Activated T-cell treated with anti-CD3 and anti-CD28 coated beads for 4 hours (primary cell): ENCODE measurements around the gene GRIK4.
"Not testable (repeated sequence)": the region's sequence is repeated elsewhere in the genome, so short reads cannot be mapped to it uniquely, and the experiment has no call there.

Experiments used
- DNase-seq: peaks from one replicate; pipeline ENCODE4 v3.0.0-alpha.2; 2020

Gene GRIK4

GRCh38 chr11:120610111-120610510, 98.6 kb downstream of the GRIK4 start:
- DNase-seq: no peak

GRCh38 chr11:120611581-120611980, 100.0 kb downstream of the GRIK4 start:
- DNase-seq: no peak

DNA sequence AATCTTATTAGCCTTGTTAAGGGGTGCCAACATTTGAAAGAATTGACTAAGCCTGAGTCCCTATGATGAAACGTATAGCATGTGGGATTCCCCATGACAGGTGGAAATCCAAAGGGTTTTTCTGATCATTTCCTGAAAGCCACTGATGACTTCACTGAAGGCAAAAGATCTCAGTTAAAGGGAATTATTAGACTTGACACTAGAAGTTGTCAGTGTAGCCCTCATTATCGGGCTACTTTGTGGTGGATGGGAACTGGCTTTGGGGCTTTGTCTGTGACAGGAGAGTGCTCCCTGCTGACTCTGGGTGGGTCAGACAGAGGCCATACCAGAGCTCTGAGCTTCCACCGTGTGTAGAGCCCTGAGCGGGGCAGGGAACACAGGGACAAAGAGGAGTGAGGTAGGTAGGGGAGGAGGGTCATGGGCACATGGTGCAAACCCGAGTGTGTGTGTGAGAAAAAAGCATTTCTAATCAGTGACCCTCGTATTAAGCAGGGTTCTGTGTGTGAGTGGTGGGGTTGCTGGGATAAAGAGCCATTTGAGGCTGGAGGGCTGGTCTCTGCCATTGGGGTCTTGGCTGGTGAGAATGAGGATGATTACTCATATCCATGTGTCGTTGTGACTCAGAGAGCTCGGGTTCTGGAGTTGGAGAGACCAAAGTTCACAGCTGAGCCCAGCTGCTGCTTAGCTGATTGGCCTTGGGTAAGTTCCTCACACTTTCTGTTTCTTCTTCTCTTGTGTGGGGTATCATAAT, 101.1 kb downstream of the GRIK4 start:
- DNase-seq: no peak

GRCh38 chr11:120613264-120614226, 102.0 kb downstream of the GRIK4 start:
- no peak for DNase-seq

GRCh38 chr11:120615391-120615790, 103.8 kb downstream of the GRIK4 start:
- DNase-seq: no peak

DNA sequence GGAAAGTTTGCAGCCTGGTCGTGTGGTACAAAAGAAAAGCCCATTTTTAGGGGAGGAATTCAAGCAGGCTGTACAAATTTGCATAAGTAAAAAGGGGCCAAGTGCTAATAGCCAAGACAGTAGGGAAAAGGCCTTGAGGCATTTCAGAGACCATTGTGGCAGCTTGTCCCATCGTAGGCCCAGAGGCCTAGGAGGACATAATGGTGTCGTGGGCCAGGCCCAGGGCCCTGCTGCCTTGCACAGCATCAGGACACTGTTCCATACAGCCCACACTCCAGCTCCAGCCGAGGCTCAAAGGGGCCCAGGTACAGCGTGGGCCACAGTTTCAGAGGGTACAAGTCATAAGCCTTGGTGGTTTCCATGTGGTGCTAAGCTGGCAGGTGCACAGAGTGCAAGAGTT, 106.9 kb downstream of the GRIK4 start:
- no peak for DNase-seq

DNA sequence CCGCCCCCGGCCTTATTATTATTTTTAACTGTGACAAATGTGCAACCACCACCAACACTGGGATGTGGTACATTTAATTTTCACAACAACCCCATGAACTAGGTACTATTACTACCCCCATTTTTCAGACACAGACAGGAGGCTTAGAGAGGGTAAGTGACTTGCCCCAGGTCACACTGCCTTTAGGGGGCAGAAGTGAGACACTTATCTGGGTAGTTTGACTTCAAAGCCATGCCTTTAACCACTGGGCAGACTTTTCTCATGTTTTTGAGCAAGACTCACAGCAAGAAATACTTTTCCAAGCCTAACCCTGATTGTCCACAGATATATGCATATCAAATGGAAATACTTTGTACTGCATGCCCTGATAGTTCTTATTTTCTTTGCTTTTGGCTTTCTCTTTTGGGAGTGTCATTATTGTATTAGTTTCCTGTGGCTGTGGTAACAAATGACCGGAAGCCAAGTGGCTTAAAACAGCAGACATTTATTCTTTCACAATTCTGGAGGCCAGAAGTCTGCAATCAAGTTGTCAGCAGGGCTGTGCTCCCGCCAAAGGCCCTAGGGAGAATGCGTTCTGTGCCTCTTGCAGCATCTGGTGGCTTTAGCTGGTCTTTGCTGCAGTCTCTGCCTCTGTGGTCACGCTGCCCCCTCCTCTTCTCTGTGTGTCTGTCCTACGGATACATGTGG, 110.8 kb downstream of the GRIK4 start:
- no peak for DNase-seq

DNA sequence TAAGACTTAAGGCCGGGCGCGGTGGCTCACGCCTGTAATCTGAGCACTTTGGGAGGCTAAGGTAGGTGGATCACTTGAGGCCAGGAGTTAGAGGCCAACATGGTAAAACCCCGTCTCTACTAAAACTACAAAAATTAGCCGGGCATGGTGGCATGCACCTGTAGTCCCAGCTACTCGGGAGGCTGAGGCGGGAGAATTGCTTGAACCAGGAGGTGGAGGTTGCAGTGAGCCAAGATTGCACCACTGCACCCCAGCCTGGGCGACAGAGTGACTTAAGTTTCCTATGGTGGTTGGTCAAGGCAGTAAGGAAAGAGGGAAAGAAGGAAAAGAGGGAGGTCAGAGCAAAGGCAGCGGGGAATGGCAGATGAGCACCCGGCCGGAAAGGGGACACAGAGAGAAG, 113.4 kb downstream of the GRIK4 start:
- DNase-seq: not testable (repeated sequence)

GRCh38 chr11:120625565-120625964, 114.0 kb downstream of the GRIK4 start:
- DNase-seq: no peak

DNA sequence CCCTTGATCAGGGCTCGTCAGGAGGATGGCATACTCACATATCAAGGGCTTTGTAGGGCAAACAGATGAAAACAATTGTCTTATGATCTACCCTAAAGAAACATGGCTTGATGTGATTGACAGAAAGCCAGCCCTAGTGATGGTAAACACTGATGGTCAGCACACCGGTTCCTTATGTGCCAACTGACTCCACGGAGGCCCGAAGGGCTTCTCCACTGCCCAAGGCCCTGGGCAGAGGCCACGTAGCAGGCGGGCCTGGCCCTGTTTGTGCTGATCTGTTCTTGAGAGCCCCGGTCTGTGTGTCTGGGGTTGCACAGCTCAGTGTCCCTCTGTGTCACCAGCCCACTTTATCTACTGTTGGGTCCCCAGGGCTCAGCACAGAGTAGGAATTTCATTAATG, 115.2 kb downstream of the GRIK4 start:
- DNase-seq: no peak

DNA sequence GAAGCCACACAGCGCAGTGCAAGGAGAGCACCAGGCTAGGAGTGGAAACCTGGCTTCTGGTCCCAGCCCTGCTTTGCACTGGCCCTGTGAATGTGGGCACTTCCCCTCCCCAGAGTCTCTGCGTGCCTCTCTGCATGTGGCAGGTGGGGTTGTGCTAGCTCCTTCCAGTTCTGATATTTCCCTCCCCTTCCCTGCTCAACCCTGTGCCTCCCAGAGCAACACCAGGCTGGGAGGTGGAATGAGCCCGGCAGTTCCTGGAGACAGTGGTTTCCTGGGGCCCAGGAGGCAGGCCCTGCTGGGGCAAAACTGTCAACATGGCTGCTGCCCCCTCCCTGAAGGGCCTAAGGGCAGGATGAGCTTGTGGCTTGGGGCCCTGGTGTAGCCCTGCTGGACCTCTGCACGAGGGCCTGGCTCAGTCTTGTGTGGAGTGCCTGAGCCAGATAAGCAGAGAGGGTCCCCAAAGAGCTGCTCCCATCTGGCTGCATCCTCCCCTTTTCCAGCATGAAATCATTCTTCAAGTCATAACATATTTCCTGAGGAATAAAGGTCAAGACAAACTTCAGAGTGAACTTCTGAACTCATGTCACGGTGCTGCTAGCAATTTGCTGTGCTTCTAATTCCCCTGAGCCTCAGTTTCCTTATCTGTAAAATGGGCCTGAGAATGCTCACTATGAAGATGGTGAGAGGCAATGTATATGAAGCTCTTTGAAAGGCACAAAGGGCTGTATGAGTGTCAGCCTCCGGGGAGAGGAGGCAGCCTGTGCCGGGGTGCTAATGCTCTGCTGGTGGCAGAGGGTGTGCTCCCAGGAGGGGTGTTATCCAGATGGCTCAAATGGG, 116.0 kb downstream of the GRIK4 start:
- no peak for DNase-seq

- no peak for DNase-seq
These were observed 118.0 kb downstream of the GRIK4 start for GRCh38 chr11:120629407-120630080.

DNA sequence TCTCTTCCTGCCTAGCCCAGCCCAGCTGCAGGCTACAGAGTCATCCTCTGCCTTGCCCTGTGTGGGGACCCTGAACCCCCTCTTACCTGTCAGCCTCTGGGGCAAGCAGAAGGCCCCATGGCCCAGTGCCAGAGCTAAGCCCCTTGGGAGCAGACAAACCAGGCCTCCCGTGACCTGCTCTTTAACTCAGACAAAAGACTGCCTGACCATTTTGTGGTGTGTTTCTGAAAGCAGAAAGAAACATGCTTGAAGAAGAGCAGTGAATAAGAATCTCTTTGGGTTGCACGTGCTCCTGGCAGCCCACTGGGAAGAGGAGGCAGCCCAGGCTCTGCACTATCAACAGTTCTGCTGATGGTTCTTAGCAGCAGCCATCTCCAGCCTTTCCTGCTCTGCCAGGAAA, 118.6 kb downstream of the GRIK4 start:
- DNase-seq: no peak

DNA sequence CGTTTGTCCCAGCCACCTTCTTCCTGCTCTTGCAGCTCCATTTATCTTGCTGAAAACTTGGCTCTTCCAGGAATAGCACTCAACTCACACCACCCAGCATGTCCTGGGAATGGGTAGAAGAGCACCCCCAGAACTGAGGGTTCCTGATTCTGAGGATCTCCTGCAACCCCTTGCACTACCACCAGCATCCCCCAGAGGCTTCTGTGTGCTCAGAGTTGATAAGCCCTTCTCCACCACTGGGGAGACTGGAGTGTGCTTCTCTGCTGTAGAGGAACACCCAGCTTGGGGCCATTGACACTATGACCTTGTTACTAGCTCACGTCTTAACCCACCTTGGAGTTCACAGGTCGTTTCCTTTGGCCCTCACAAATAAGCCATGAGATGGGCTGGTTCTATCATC, 121.0 kb downstream of the GRIK4 start:
- DNase-seq: no peak

DNA sequence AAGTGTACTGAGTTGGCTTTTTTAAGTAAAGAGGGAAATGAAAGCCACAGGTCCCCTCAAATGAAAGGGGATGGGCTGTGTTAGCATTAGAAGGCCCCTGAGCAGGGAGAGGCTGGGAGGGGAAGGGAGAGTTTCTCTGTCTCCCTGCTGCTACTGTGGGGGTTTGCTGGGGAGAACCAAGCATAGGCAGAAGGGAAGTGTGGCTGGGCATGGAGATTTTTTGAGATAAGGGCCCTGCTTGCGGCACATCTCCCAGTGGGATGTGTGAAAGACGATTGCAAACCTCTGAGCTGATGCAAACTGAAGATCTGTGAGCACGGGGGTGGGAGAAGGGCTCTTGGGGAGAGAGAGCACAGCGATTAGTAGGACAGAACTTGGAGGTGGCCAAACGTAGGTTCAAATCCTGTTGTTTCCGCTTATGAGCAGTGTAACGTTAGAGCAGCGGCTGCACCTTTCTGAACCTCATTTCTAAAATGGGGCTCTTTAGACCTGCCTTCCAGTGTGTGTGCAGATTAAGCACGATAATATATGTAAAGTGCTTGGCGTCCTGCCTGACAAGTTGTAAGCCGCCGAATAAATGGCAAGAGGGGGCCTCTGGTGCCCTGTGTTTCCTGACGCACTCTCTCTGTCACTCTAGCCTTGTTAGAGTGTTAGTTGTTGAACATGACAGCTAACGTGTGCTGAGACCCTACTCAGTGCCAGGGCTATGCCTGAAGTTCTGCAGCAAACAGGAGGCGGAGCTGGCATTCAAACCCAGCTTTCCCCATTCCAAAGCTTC, 122.3 kb downstream of the GRIK4 start:
- DNase-seq: no peak

DNA sequence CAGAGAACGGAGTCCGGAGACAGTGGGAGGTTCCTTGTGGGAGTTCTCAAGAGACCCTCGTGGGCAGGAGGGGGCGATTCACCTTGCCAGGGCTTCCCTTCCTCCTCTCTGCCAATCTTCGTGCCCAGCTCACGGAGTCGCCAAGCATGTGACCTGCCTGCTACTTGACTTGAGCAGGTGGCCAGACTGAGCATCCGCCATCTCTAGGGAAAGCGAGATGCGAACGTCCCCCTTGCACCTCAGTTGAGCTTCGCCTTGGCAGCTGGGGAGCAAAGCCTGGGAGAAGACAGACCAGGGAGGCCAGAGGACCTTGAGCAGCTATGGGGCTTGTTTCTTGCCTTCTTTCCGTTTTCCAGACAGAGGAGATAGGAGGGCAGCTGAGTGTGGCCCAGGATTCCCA, 123.2 kb downstream of the GRIK4 start:
- DNase-seq: no peak

- no peak for DNase-seq
These were observed 123.7 kb downstream of the GRIK4 start for GRCh38 chr11:120635136-120635810.

DNA sequence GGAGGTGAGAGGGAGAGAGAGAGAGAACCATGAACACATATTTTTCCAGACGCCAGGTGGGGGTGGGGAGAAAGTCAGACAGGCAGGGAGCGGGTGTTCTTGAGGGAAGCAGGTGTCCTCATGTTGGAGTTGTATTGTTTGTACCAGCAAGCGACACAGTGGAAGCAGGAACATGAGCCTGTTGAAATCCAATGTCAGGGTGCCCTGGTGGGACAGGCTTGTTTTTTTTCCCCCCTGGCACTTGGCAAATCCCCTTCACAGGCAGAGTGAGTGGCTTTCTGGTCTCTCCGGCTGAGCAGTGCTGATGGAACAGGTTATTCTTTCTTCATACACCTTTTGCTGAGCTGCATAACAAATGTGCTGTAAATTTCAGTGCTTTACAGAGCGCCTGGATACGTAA, 125.6 kb downstream of the GRIK4 start:
- no peak for DNase-seq

- no peak for DNase-seq
These were observed 130.8 kb downstream of the GRIK4 start for GRCh38 chr11:120642196-120642894.

GRCh38 chr11:120643284-120643683, 131.7 kb downstream of the GRIK4 start:
- DNase-seq: no peak
